ENCODE measurements around the gene KCTD15.
"Not testable (repeated sequence)": the region's sequence is repeated elsewhere in the genome, so short reads cannot be mapped to it uniquely, and the experiment has no call there.

The KCTD15 gene

GRCh38 chr19:33810821-33811220, 14.2 kb downstream of the KCTD15 start:
- no peak overlapping the region for H3K4me3 ChIP-seq (ENCODE audit: low read length)
- no peak for DNase-seq (ENCODE audit: low read depth, low spot score)

GRCh38 chr19:33811246-33811645, 14.6 kb downstream of the KCTD15 start:
- H3K4me3 ChIP-seq (ENCODE audit: low read length): no peak overlapping the region
- no peak for DNase-seq (ENCODE audit: low read depth, low spot score)

- no peak for DNase-seq (ENCODE audit: low read depth, low spot score)
- H3K4me3 ChIP-seq (ENCODE audit: low read length): no peak overlapping the region
Observed at GRCh38 chr19:33811736-33812387, 15.2 kb downstream of the KCTD15 start.

- DNase-seq (ENCODE audit: low read depth, low spot score): no peak
- no peak overlapping the region for H3K4me3 ChIP-seq (ENCODE audit: low read length)
Observed at GRCh38 chr19:33812388-33813330, 16.0 kb downstream of the KCTD15 start.

GRCh38 chr19:33813391-33814101, 16.9 kb downstream of the KCTD15 start:
- no peak overlapping the region for H3K4me3 ChIP-seq (ENCODE audit: low read length)
- DNase-seq (ENCODE audit: low read depth, low spot score): no peak

- no peak overlapping the region for H3K4me3 ChIP-seq (ENCODE audit: low read length)
- DNase-seq (ENCODE audit: low read depth, low spot score): no peak
Observed at GRCh38 chr19:33814181-33815165, 17.8 kb downstream of the KCTD15 start.

GRCh38 chr19:33815380-33816340, 19.0 kb downstream of the KCTD15 start:
- no peak for DNase-seq (ENCODE audit: low read depth, low spot score)
- H3K4me3 ChIP-seq (ENCODE audit: low read length): no peak overlapping the region

- DNase-seq (ENCODE audit: low read depth, low spot score): no peak
Observed at GRCh38 chr19:33818411-33818810, 21.7 kb downstream of the KCTD15 start.

GRCh38 chr19:33819078-33819477, 22.4 kb downstream of the KCTD15 start:
- not testable (repeated sequence) for DNase-seq (ENCODE audit: low read depth, low spot score); H3K4me3 ChIP-seq (ENCODE audit: low read length)

More at GRCh38 chr19:33818411-33818810, 21.7 kb downstream of the KCTD15 start:
- H3K4me3 ChIP-seq (ENCODE audit: low read length): no peak overlapping the region

GRCh38 chr19:33819506-33819879, 22.8 kb downstream of the KCTD15 start:
- peak overlapping the region; percentile 48; the same call in 1 of the 2 replicates for H3K4me3 ChIP-seq (ENCODE audit: low read length)
- DNase-seq (ENCODE audit: low read depth, low spot score): no peak

- DNase-seq (ENCODE audit: low read depth, low spot score): peak; percentile 42
- peak overlapping the region; percentile 48 for H3K4me3 ChIP-seq (ENCODE audit: low read length)
Observed at GRCh38 chr19:33819880-33820781, 23.5 kb downstream of the KCTD15 start.

GRCh38 chr19:33821871-33822270, 25.2 kb downstream of the KCTD15 start:
- no peak for DNase-seq (ENCODE audit: low read depth, low spot score)
- H3K4me3 ChIP-seq (ENCODE audit: low read length): no peak overlapping the region

GRCh38 chr19:33823341-33823740, 26.7 kb downstream of the KCTD15 start:
- no peak for DNase-seq (ENCODE audit: low read depth, low spot score)
- H3K4me3 ChIP-seq (ENCODE audit: low read length): no peak overlapping the region

GRCh38 chr19:33825556-33825955, 28.9 kb downstream of the KCTD15 start:
- DNase-seq (ENCODE audit: low read depth, low spot score): no peak
- H3K4me3 ChIP-seq (ENCODE audit: low read length): no peak overlapping the region

GRCh38 chr19:33826521-33826920, 29.9 kb downstream of the KCTD15 start:
- DNase-seq (ENCODE audit: low read depth, low spot score): no peak
- H3K4me3 ChIP-seq (ENCODE audit: low read length): no peak overlapping the region

- H3K4me3 ChIP-seq (ENCODE audit: low read length): no peak overlapping the region
- DNase-seq (ENCODE audit: low read depth, low spot score): no peak
Observed at GRCh38 chr19:33828266-33829075, 31.8 kb downstream of the KCTD15 start.
